PFSK-1 (cell line): ENCODE measurements around the gene PDCD6IP.

Source experiments
- FOXP2 ChIP-seq: optimal IDR thresholded peaks from 2 replicates; pipeline ENCODE3; 2011; ENCODE audit warnings: borderline replicate concordance, control low read depth, inconsistent platforms; ENCODE audit not compliant: insufficient read depth; ENCODE audit errors: extremely low read length, extremely low read depth
- POLR2AphosphoS5 ChIP-seq: IDR thresholded peaks from 2 replicates; pipeline ENCODE4 v1.6.1; 2012; ENCODE audit warnings: low read depth, mild to moderate bottlenecking, control low read depth, low read length, moderate library complexity
- SIN3A ChIP-seq: IDR thresholded peaks from 2 replicates; pipeline ENCODE4 v1.6.1; 2012; ENCODE audit warnings: mild to moderate bottlenecking, low read length, moderate library complexity, borderline replicate concordance; ENCODE audit not compliant: insufficient read depth
- TAF1 ChIP-seq: IDR thresholded peaks from 2 replicates; pipeline ENCODE4 v1.6.1; 2012; ENCODE audit warnings: low read length, control low read depth, borderline replicate concordance; ENCODE audit not compliant: insufficient read depth
- TF ChIP-seq, protein P1 (sequence below), 2 experiments: IDR thresholded peaks; 2 replicates each; pipeline versions ENCODE4 v1.6.1 to v1.8.0; 2011 to 2012; ENCODE audit warnings: low read depth in 2 of 2, low read length in 2 of 2, control low read depth in 1 of 2, inconsistent platforms in 1 of 2, mild to moderate bottlenecking in 1 of 2, moderate library complexity in 1 of 2; ENCODE audit not compliant: insufficient read depth in 1 of 2

The PDCD6IP gene

DNA sequence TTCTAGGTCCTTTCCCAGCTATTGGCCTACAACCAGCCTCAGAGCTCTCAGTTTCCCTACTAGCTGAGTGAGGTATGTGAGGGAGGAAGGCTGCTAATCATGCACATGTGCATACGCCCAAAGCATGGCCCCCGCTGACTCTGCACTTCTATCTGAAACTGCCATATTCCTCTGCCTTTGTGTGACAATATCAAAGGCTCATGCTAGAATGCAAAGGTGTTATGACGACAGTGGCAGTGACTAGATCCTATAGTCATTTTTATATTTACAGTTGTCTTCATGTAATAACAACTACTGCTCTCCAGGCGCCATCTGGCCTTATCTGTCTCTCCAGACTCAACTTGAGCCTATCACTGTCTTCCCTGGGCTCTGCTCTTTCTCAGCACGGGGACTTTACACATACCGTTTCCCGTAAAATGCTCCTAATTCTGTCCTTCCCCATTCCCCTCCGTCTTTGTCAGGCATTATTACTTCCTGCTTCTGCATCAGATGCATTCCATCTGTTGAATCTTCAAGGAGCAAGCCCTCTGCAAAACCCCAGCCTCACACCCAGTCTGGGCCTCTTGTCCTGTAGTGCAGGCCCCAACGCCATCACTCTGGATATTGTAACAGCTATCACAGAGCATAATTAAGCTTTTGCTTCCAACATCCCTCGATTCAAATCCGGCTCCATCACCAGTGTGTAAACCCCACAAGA lies 102.5 kb downstream of the PDCD6IP start:
- TF ChIP-seq, protein P1, sequence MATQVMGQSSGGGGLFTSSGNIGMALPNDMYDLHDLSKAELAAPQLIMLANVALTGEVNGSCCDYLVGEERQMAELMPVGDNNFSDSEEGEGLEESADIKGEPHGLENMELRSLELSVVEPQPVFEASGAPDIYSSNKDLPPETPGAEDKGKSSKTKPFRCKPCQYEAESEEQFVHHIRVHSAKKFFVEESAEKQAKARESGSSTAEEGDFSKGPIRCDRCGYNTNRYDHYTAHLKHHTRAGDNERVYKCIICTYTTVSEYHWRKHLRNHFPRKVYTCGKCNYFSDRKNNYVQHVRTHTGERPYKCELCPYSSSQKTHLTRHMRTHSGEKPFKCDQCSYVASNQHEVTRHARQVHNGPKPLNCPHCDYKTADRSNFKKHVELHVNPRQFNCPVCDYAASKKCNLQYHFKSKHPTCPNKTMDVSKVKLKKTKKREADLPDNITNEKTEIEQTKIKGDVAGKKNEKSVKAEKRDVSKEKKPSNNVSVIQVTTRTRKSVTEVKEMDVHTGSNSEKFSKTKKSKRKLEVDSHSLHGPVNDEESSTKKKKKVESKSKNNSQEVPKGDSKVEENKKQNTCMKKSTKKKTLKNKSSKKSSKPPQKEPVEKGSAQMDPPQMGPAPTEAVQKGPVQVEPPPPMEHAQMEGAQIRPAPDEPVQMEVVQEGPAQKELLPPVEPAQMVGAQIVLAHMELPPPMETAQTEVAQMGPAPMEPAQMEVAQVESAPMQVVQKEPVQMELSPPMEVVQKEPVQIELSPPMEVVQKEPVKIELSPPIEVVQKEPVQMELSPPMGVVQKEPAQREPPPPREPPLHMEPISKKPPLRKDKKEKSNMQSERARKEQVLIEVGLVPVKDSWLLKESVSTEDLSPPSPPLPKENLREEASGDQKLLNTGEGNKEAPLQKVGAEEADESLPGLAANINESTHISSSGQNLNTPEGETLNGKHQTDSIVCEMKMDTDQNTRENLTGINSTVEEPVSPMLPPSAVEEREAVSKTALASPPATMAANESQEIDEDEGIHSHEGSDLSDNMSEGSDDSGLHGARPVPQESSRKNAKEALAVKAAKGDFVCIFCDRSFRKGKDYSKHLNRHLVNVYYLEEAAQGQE (IDR thresholded peaks at IDR 0.05; ENCODE audit: insufficient read depth in 1 of 2, low read depth in 2 of 2, low read length in 2 of 2), result no peak
- TF ChIP-seq TAF1 (no peak), SIN3A (no peak), POLR2AphosphoS5 (no peak), FOXP2 (no peak)

DNA sequence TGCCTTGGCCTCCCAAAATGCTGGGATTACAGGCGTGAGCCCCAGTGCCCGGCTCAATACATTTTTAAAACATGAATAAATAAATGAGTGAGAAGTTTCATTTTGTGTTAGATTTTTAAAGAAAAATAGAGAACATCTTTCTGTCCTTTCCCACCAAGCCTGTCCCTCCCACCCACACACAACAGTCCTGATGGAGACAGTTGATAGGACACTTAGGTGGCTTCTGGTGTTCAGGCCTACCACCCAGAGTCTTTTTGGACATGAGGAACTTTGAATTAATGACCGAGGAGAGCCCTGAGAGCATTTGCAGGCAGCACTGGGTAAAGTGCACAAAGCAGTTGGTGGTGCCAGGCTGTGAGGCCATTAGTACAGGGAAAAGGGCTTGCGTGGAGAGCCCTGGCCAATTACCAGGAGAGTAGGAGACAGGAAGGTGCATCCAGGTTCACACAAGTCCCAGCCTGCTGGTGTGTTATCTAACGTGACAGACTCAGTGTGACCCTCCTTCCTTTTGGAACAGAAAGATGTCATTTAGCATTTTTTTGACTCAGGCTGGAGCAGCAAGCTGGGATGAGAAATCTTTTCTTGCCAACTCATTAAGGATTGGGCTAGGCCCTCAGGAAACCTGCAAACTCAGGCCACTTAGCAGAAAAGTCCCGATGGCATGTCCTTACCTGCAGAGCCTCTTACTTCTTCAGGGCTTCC lies 103.6 kb downstream of the PDCD6IP start:
- TF ChIP-seq TAF1 (no peak), POLR2AphosphoS5 (no peak), FOXP2 (no peak), SIN3A (no peak)
- TF ChIP-seq, protein P1 (IDR thresholded peaks at IDR 0.05; ENCODE audit: insufficient read depth in 1 of 2, low read depth in 2 of 2, low read length in 2 of 2), result no peak

GRCh38 chr3:33904730-33905129 lies 106.3 kb downstream of the PDCD6IP start:
- TF ChIP-seq TAF1, result no peak
- TF ChIP-seq, protein P1 (IDR thresholded peaks at IDR 0.05; ENCODE audit: insufficient read depth in 1 of 2, low read depth in 2 of 2, low read length in 2 of 2), result no peak
- TF ChIP-seq FOXP2, result no peak
- no peak for TF ChIP-seq POLR2AphosphoS5
- no peak for TF ChIP-seq SIN3A

GRCh38 chr3:33908250-33908851 lies 109.9 kb downstream of the PDCD6IP start:
- no peak for TF ChIP-seq FOXP2
- no peak for TF ChIP-seq TAF1

GRCh38 chr3:33909547-33909946 lies 111.1 kb downstream of the PDCD6IP start:
- no peak for TF ChIP-seq FOXP2
- no peak for TF ChIP-seq POLR2AphosphoS5
- no peak for TF ChIP-seq TAF1
- TF ChIP-seq SIN3A, result no peak
- TF ChIP-seq, protein P1 (IDR thresholded peaks at IDR 0.05; ENCODE audit: insufficient read depth in 1 of 2, low read depth in 2 of 2, low read length in 2 of 2), result no peak
